ENCODE data around the gene LRRC36. TPM values are rescaled to one million over a fixed set of nuclear protein-coding genes. Genes with fewer than 3 reads are reported as not detected.
A peak's percentile ranks its signal among the peaks of the same experiment; 100 is the strongest.

Gene LRRC36
- total and polyA plus RNA-seq, 9 of the 15 experiments (the other 6 are each of a cell fraction or from before 2014, with no cell fraction given): 0.09 to 0.40 (median 0.17) TPM; not detected in 1

GRCh38 chr16:67279296-67280089, 47.1 kb upstream of the LRRC36 start, which contains the start of gene PLEKHG4 (continued):
- TF ChIP-seq SIN3A (IDR thresholded peaks at IDR 0.05; ENCODE audit: borderline replicate concordance in 2 of 2, control insufficient read depth in 1 of 2, low read depth in 2 of 2, low read length in 2 of 2) (peak in 1 of 2 experiments; percentile 73; a peak in 1 of 4 replicates), ZNF212 (CRISPR knock-in tag; IDR thresholded peaks at IDR 0.05) (0 out of 2 replicates have a peak, but pooled peaks have one; percentile 65), DEAF1 (CRISPR knock-in tag; IDR thresholded peaks at IDR 0.05) (peak; percentile 54; the same call in 1 of the 2 replicates), CREBBP (IDR thresholded peaks at IDR 0.05; ENCODE audit: low read depth, low read length) (no peak), NFIX (CRISPR knock-in tag; IDR thresholded peaks at IDR 0.05; ENCODE audit: low read depth) (no peak), NCOA6 (IDR thresholded peaks at IDR 0.05) (peak; percentile 100), RAD21 (CRISPR knock-in tag; conservative IDR thresholded peaks at IDR 0.05 in 1 of 2, IDR thresholded peaks at IDR 0.05 in 1 of 2) (peak; percentile 78 to 88), RCOR1 (IDR thresholded peaks at IDR 0.05; ENCODE audit: borderline replicate concordance in 1 of 2, low read depth in 2 of 2, low read length in 2 of 2) (peak in 1 of 2 experiments; percentile 84; a peak in 2 of 4 replicates), SMAD4 (CRISPR knock-in tag; conservative IDR thresholded peaks at IDR 0.05) (peak; percentile 88), PCBP1 (IDR thresholded peaks at IDR 0.05; ENCODE audit: low read depth, low read length, poor library complexity, severe bottlenecking) (peak; percentile 60), SAP30 (IDR thresholded peaks at IDR 0.05; ENCODE audit: borderline replicate concordance, insufficient read depth, low read depth, low read length, poor library complexity, severe bottlenecking) (no peak), ZNF274 (IDR thresholded peaks at IDR 0.05; ENCODE audit: borderline replicate concordance, low read depth, low read length) (no peak), ZFX (CRISPR knock-in tag; IDR thresholded peaks at IDR 0.05) (peak; percentile 92), POLR3A (IDR thresholded peaks at IDR 0.05; ENCODE audit: borderline replicate concordance, extremely low read depth, insufficient read depth, insufficient read length) (no peak), ZNF282 (CRISPR knock-in tag; IDR thresholded peaks at IDR 0.05) (no peak), NCOA4 (IDR thresholded peaks at IDR 0.05; ENCODE audit: partially characterized antibody) (no peak), FIP1L1 (IDR thresholded peaks at IDR 0.05; ENCODE audit: low read depth, low read length, poor library complexity, severe bottlenecking) (peak; percentile 82), NFRKB (IDR thresholded peaks at IDR 0.05; ENCODE audit: low read depth) (no peak)
- TF ChIP-seq, protein P1, sequence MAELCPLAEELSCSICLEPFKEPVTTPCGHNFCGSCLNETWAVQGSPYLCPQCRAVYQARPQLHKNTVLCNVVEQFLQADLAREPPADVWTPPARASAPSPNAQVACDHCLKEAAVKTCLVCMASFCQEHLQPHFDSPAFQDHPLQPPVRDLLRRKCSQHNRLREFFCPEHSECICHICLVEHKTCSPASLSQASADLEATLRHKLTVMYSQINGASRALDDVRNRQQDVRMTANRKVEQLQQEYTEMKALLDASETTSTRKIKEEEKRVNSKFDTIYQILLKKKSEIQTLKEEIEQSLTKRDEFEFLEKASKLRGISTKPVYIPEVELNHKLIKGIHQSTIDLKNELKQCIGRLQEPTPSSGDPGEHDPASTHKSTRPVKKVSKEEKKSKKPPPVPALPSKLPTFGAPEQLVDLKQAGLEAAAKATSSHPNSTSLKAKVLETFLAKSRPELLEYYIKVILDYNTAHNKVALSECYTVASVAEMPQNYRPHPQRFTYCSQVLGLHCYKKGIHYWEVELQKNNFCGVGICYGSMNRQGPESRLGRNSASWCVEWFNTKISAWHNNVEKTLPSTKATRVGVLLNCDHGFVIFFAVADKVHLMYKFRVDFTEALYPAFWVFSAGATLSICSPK (IDR thresholded peaks at IDR 0.05; ENCODE audit: borderline replicate concordance): no peak

All from K562 (cell line).